Natural killer cell (primary cell): ENCODE results near the gene TLL1. TPM values are rescaled to one million over a fixed set of nuclear protein-coding genes. Genes with fewer than 3 reads are reported as not detected.

ENCODE experiments used
- ATAC-seq, 3 donors: fragments of 150-1000 bp in 2 of 3; fragments of 200-7000 bp in 1 of 3; cut with Tn5 transposase; 1 replicate in 1 of 3; 2 replicates in 2 of 3; pipeline ENCODE4 v1.10.0; 2021; ENCODE audit warnings: mild to moderate bottlenecking in 2 of 3, moderate library complexity in 2 of 3
- DNase-seq, 2 donors: peaks; one replicate each; pipeline versions ENCODE4 v3.0.0 to v3.0.0-alpha.2; 2013 to 2021; ENCODE audit warnings: mixed read lengths in 1 of 2
- H3K27ac ChIP-seq: one replicate; pipeline ENCODE4 v1.5.1; 2013; ENCODE audit warnings: mild to moderate bottlenecking, low read length
- H3K27me3 ChIP-seq: one replicate; pipeline ENCODE4 v1.6.1; 2013; ENCODE audit warnings: low read length; ENCODE audit not compliant: control insufficient read depth, insufficient read depth
- H3K36me3 ChIP-seq: one replicate; pipeline ENCODE4 v1.6.1; 2013; ENCODE audit warnings: low read length; ENCODE audit not compliant: control insufficient read depth, insufficient read depth
- H3K4me1 ChIP-seq: one replicate; pipeline ENCODE4 v1.6.1; 2013; ENCODE audit warnings: low read length; ENCODE audit not compliant: control insufficient read depth, insufficient read depth
- H3K4me3 ChIP-seq: one replicate; pipeline ENCODE4 v1.5.1; 2013; ENCODE audit warnings: low read length
- H3K9me3 ChIP-seq: one replicate; pipeline ENCODE4 v1.6.1; 2013; ENCODE audit warnings: low read length; ENCODE audit not compliant: control insufficient read depth, insufficient read depth
- H3K27ac Mint-ChIP-seq, 2 donors: one replicate each; pipeline ENCODE4 v1.8.0; 2022; ENCODE audit warnings: mild to moderate bottlenecking in 2 of 2, mixed read lengths in 2 of 2, moderate library complexity in 1 of 2
- H3K27me3 Mint-ChIP-seq, 2 donors: one replicate each; pipeline ENCODE4 v1.8.0; 2022; ENCODE audit warnings: low read depth in 2 of 2, mixed read lengths in 2 of 2
- H3K36me3 Mint-ChIP-seq: one replicate; pipeline ENCODE4 v1.8.0; 2022; ENCODE audit warnings: mixed read lengths
- H3K4me1 Mint-ChIP-seq, 2 donors: one replicate each; pipeline ENCODE4 v1.8.0; 2022; ENCODE audit warnings: mixed read lengths in 2 of 2
- H3K4me3 Mint-ChIP-seq: one replicate; pipeline ENCODE4 v1.8.0; 2022; ENCODE audit warnings: mild to moderate bottlenecking, moderate library complexity, mixed read lengths
- H3K9me3 Mint-ChIP-seq, 2 donors: one replicate each; pipeline ENCODE4 v1.8.0; 2022; ENCODE audit warnings: mixed read lengths in 2 of 2
- CTCF ChIP-seq: fragments of 200-600 bp; IDR thresholded peaks from one replicate; pipeline ENCODE4 v1.8.0; 2022; ENCODE audit warnings: antibody characterized with exemption
- WGBS: methylation state at CpG from one replicate; pipeline ENCODE4 v1.1.7; 2013; ENCODE audit warnings: missing lambda C conversion rate; ENCODE audit not compliant: insufficient coverage; 5-methylcytosine and 5-hydroxymethylcytosine counted together
- intact Hi-C: fragments of 100-400 bp; cut with micrococcal nuclease; formaldehyde crosslinking; loops from one replicate; pipeline ENCODE4 v1.14.2; 2022
- total RNA-seq, 4 donors: library from RNA; stranded (reverse); fragments of 120-200 nt in 1 of 4; gene quantifications; one replicate each; pipeline versions ENCODE4 v1.2.3 to v1.2.4, GENCODE V29; 2013 to 2022

The TLL1 gene
- not detected for total RNA-seq
- total RNA-seq (2013) = not detected

GRCh38 chr4:165872461-165873297 lies at the start of gene TLL1:
Gene TLL1 (plus strand): TSS chr4:165873237. CDS start chr4:165873905, 668 bp downstream.
- 6% methylated on average over 17 of the region's 24 CpGs for WGBS
- H3K27me3 ChIP-seq = peaks cover 12% of the 10 kb centered on the region
- peaks cover 22 to 30% of the 10 kb centered on the region in 2 donors for H3K27me3 Mint-ChIP-seq

GRCh38 chr4:165826166-165826565 lies 46.9 kb upstream of the TLL1 start:
- no peak overlapping the region for H3K27ac ChIP-seq
- DNase-seq (no peak), ATAC-seq (no peak)
- H3K4me3 ChIP-seq = no peak overlapping the region
- Mint-ChIP-seq H3K27ac (no peak overlapping the region), H3K36me3 (no peaks in the 10 kb centered on the region), H3K9me3 (peaks cover 10 to 13% of the 10 kb centered on the region in 2 donors), H3K4me3 (no peak overlapping the region), H3K27me3 (no peaks in the 10 kb centered on the region), H3K4me1 (no peaks in the 10 kb centered on the region)
- TF ChIP-seq CTCF = no peak
- H3K36me3 ChIP-seq = no peaks in the 10 kb centered on the region
- no peaks in the 10 kb centered on the region for H3K27me3 ChIP-seq
- intact Hi-C loops = no loop called here
- no peaks in the 10 kb centered on the region for H3K4me1 ChIP-seq
- 67% methylated on average over 1 of the region's 1 CpG for WGBS
- no peaks in the 10 kb centered on the region for H3K9me3 ChIP-seq

More at GRCh38 chr4:165872461-165873297, at the start of gene TLL1:
- no peak within 1 kb of the TSS for H3K4me3 ChIP-seq
- no peak within 1 kb of the TSS for H3K27ac ChIP-seq
- no peak for TF ChIP-seq CTCF
- H3K36me3 ChIP-seq = no peaks in the 10 kb centered on the region
- ATAC-seq (no peak), DNase-seq (no peak)
- Mint-ChIP-seq H3K9me3 (peaks cover 0 to 2% of the 10 kb centered on the region in 2 donors), H3K4me1 (no peaks in the 10 kb centered on the region), H3K27ac (no peak within 1 kb of the TSS), H3K36me3 (peaks cover 16% of the 10 kb centered on the region), H3K4me3 (no peak within 1 kb of the TSS)
- H3K4me1 ChIP-seq = no peaks in the 10 kb centered on the region
- intact Hi-C loops = no loop called here
- no peaks in the 10 kb centered on the region for H3K9me3 ChIP-seq

GRCh38 chr4:165827018-165827417 lies 46.0 kb upstream of the TLL1 start:
- no peaks in the 10 kb centered on the region for H3K36me3 Mint-ChIP-seq
- H3K4me1 Mint-ChIP-seq = no peaks in the 10 kb centered on the region
- H3K27me3 Mint-ChIP-seq = no peaks in the 10 kb centered on the region
- intact Hi-C loops = no loop called here
- TF ChIP-seq CTCF = no peak
- no peaks in the 10 kb centered on the region for H3K4me1 ChIP-seq
- H3K4me3 Mint-ChIP-seq = no peak overlapping the region
- peaks cover 9 to 11% of the 10 kb centered on the region in 2 donors for H3K9me3 Mint-ChIP-seq
- no peaks in the 10 kb centered on the region for H3K36me3 ChIP-seq
- no peak overlapping the region for H3K27ac Mint-ChIP-seq
- no peak overlapping the region for H3K4me3 ChIP-seq
- no peak overlapping the region for H3K27ac ChIP-seq
- no peak for DNase-seq
- no peaks in the 10 kb centered on the region for H3K27me3 ChIP-seq
- H3K9me3 ChIP-seq = no peaks in the 10 kb centered on the region
- WGBS = 59% methylated on average over 1 of the region's 1 CpG
- ATAC-seq = no peak
